ENCODE measurements around the gene SRPX. TPM values are rescaled to one million over a fixed set of nuclear protein-coding genes. Genes with fewer than 3 reads are reported as not detected.

SRPX gene
- total RNA-seq, 2 experiments from 2014 or later: not detected

DNA sequence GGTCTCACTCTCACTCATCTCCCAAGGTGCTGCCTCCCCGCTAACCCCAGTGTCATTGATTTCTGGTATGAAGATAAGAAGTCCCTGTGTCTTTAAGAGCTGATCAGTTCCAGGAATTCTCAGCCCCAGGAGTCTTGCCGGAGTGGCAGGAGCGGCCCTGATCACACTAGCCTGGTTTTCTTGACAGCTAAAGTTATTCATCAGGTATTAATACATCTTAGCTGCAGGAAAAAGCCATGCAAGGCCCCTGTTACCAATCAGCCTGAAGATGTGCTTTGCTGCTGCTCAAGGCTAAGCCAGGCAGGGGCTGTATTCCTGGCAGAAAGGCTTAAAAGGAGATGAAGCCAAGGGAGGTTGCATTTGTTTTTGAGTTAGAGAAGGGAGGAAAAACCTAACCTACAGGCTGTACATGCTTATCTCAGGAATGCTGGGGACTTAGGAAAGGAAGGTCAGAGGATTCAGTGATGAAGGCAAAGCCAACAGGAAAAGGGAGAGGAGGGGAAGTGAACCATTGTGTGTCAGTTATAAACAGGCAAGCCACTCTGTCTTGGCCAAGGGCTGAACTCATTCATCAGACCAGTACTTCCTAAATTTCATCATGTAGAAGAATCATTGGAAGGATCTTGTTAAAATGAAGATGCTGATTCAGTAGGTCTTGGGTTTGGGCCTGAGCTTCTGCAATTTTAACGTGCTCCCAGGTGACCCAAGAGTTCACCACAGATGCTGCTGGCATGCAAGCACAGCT, 8.6 kb downstream of the SRPX start:
- ChIA-PET CTCF (ENCODE audit: unreplicated experiment) (no interaction called here), POLR2A (no interaction called here)
- intact Hi-C loops (cut with micrococcal nuclease; ENCODE audit: unreplicated experiment): no loop called here
- TF ChIP-seq, protein P1, sequence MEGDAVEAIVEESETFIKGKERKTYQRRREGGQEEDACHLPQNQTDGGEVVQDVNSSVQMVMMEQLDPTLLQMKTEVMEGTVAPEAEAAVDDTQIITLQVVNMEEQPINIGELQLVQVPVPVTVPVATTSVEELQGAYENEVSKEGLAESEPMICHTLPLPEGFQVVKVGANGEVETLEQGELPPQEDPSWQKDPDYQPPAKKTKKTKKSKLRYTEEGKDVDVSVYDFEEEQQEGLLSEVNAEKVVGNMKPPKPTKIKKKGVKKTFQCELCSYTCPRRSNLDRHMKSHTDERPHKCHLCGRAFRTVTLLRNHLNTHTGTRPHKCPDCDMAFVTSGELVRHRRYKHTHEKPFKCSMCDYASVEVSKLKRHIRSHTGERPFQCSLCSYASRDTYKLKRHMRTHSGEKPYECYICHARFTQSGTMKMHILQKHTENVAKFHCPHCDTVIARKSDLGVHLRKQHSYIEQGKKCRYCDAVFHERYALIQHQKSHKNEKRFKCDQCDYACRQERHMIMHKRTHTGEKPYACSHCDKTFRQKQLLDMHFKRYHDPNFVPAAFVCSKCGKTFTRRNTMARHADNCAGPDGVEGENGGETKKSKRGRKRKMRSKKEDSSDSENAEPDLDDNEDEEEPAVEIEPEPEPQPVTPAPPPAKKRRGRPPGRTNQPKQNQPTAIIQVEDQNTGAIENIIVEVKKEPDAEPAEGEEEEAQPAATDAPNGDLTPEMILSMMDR (conservative IDR thresholded peaks at IDR 0.05; ENCODE audit: low read length): no peak
- TF ChIP-seq EZH2phosphoT487 (IDR thresholded peaks at IDR 0.05; ENCODE audit: borderline replicate concordance, low read depth, low read length): no peak
- Histone ChIP-seq H3K36me3 (ENCODE audit: insufficient read depth, low read length) (no peaks in the 10 kb centered on the region), H3K4me1 (ENCODE audit: insufficient read depth, low read length, poor library complexity, severe bottlenecking) (peaks cover 5% of the 10 kb centered on the region), H3K79me2 (ENCODE audit: insufficient read depth, low read depth, low read length) (no peaks in the 10 kb centered on the region), H3K4me2 (ENCODE audit: low read length) (no peak overlapping the region), H3K9me2 (ENCODE audit: insufficient read depth, low read length) (no peaks in the 10 kb centered on the region), H4K20me1 (ENCODE audit: insufficient read depth, low read length) (no peaks in the 10 kb centered on the region), H3K4me3 (ENCODE audit: low read depth, low read length, poor library complexity, severe bottlenecking) (no peak overlapping the region), H3K9me3 (ENCODE audit: low read length) (no peaks in the 10 kb centered on the region), H2AFZ (ENCODE audit: low read length) (no peak overlapping the region), H3K27ac (ENCODE audit: low read depth, low read length, poor library complexity, severe bottlenecking) (no peak overlapping the region)
- no TSS peak for BruUV-seq (replicated peaks)
- DNase-seq (ENCODE audit: low spot score): no peak

DNA sequence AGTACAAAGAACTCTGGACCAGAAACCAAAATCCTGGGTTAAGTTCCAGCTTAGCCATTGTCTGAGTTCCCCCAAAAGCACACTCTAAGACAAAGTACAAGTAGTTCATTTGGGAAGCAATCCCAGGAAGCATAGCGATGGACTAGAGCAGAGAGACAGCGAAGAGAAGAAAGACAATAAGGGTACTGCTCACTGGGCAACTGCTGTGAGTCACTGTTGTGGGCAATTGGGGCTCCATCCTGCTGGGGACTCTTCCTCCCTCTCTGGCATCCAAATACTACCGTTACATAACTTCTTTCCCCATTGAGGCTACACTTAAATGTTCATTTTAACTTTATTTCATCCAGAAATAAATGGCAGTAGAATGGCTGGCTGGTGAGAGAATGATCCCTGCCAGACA, 14.1 kb downstream of the SRPX start:
- Histone ChIP-seq H3K27ac (ENCODE audit: low read depth, low read length, poor library complexity, severe bottlenecking) (peak overlapping the region; percentile 99), H3K36me3 (ENCODE audit: insufficient read depth, low read length) (peaks cover 18% of the 10 kb centered on the region), H3K9me2 (ENCODE audit: insufficient read depth, low read length) (no peaks in the 10 kb centered on the region), H3K79me2 (ENCODE audit: insufficient read depth, low read depth, low read length) (no peaks in the 10 kb centered on the region), H4K20me1 (ENCODE audit: insufficient read depth, low read length) (no peaks in the 10 kb centered on the region), H3K4me2 (ENCODE audit: low read length) (no peak overlapping the region), H3K4me3 (ENCODE audit: low read depth, low read length, poor library complexity, severe bottlenecking) (no peak overlapping the region), H3K9me3 (ENCODE audit: low read length) (peaks cover 20% of the 10 kb centered on the region; the same call in 1 of the 2 replicates), H3K4me1 (ENCODE audit: insufficient read depth, low read length, poor library complexity, severe bottlenecking) (peaks cover 36% of the 10 kb centered on the region), H2AFZ (ENCODE audit: low read length) (peak overlapping the region; percentile 51; the same call in 1 of the 2 replicates)
- intact Hi-C loops (cut with micrococcal nuclease; ENCODE audit: unreplicated experiment): loop anchor here (10.0 kb wide), 2 partner anchors 392 to 598 kb away; partner anchors contain the start of gene MID1IP1
- no peak for DNase-seq (ENCODE audit: low spot score)
- no TSS peak for BruUV-seq (replicated peaks)
- POLR2A ChIA-PET: interaction anchor here (0.8 kb wide), 1 partner anchor 15 kb away, joined by 3 read pairs; no protein-coding TSS in a partner anchor
- TF ChIP-seq EZH2phosphoT487 (IDR thresholded peaks at IDR 0.05; ENCODE audit: borderline replicate concordance, low read depth, low read length): no peak
- TF ChIP-seq, protein P1 (conservative IDR thresholded peaks at IDR 0.05; ENCODE audit: low read length): no peak
- CTCF ChIA-PET (ENCODE audit: unreplicated experiment): no interaction called here

DNA sequence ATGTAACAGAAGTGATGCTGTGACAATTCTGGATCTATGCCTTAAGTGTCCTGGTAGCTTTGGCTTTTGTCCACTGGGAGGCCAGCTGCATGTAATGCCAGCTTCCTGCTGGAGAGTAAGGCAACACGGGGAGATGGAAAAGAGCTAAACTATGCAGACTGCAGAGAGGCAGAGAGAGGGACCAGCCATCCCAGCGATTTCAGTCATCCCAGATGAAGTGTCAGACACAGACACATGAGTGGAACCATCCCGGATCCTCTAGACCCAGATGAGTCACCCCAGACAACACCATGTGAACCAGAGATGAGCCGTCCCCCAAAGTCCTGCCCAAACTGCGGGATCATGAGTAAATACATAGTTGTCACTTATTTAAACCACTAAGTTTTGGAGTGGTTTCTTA, 14.6 kb downstream of the SRPX start:
- Histone ChIP-seq H3K36me3 (ENCODE audit: insufficient read depth, low read length) (peaks cover 18% of the 10 kb centered on the region), H3K4me3 (ENCODE audit: low read depth, low read length, poor library complexity, severe bottlenecking) (no peak overlapping the region), H4K20me1 (ENCODE audit: insufficient read depth, low read length) (no peaks in the 10 kb centered on the region), H3K9me3 (ENCODE audit: low read length) (peaks cover 20% of the 10 kb centered on the region; the same call in 1 of the 2 replicates), H2AFZ (ENCODE audit: low read length) (peak overlapping the region; percentile 51; the same call in 1 of the 2 replicates), H3K79me2 (ENCODE audit: insufficient read depth, low read depth, low read length) (no peaks in the 10 kb centered on the region), H3K27ac (ENCODE audit: low read depth, low read length, poor library complexity, severe bottlenecking) (peak overlapping the region; percentile 99), H3K9me2 (ENCODE audit: insufficient read depth, low read length) (no peaks in the 10 kb centered on the region), H3K4me1 (ENCODE audit: insufficient read depth, low read length, poor library complexity, severe bottlenecking) (peaks cover 36% of the 10 kb centered on the region), H3K4me2 (ENCODE audit: low read length) (peak overlapping the region; percentile 26; the same call in 1 of the 2 replicates)
- CTCF ChIA-PET (ENCODE audit: unreplicated experiment): no interaction called here
- POLR2A ChIA-PET: no interaction called here
- BruUV-seq (replicated peaks): no TSS peak
- intact Hi-C loops (cut with micrococcal nuclease; ENCODE audit: unreplicated experiment): loop anchor here (10.0 kb wide), 2 partner anchors 391 to 599 kb away; partner anchors contain the start of gene MID1IP1
- no peak for TF ChIP-seq EZH2phosphoT487 (IDR thresholded peaks at IDR 0.05; ENCODE audit: borderline replicate concordance, low read depth, low read length)
- TF ChIP-seq, protein P1 (conservative IDR thresholded peaks at IDR 0.05; ENCODE audit: low read length): no peak
- DNase-seq (ENCODE audit: low spot score): no peak
